GM18867 (cell line): ENCODE results near the gene BRD1.
"Not testable (repeated sequence)": the region's sequence is repeated elsewhere in the genome, so short reads cannot be mapped to it uniquely, and the experiment has no call there.

Experiments used
- ATAC-seq: cut with Tn5 transposase; IDR thresholded peaks from one replicate; pipeline ENCODE4 v1.9.1; 2021; ENCODE audit warnings: mild to moderate bottlenecking, moderate library complexity; ENCODE audit not compliant: unreplicated experiment

The BRD1 gene

GRCh38 chr22:49853981-49854831 lies 26.5 kb upstream of the BRD1 start:
- ATAC-seq, result peak; percentile 4

GRCh38 chr22:49852898-49853894 lies 25.5 kb upstream of the BRD1 start, which contains the start of gene ZBED4:
ZBED4 (plus strand) TSS chr22:49853844; CDS start chr22:49883663, 29,819 bp downstream.
- ATAC-seq, result peak; percentile 76

- not testable (repeated sequence) for ATAC-seq
Observed at GRCh38 chr22:49852568-49852897, 24.9 kb upstream of the BRD1 start.

GRCh38 chr22:49850959-49851802 lies 23.5 kb upstream of the BRD1 start:
- ATAC-seq, result no peak

- ATAC-seq, result no peak
Observed at GRCh38 chr22:49850021-49850911, 22.6 kb upstream of the BRD1 start.

- ATAC-seq, result no peak
Observed at GRCh38 chr22:49849161-49850020, 21.7 kb upstream of the BRD1 start.

GRCh38 chr22:49848690-49849160 lies 21.1 kb upstream of the BRD1 start:
- no peak for ATAC-seq

GRCh38 chr22:49847751-49848689 lies 20.3 kb upstream of the BRD1 start:
- ATAC-seq, result no peak

GRCh38 chr22:49845666-49846459 lies 18.2 kb upstream of the BRD1 start:
- ATAC-seq, result no peak

- ATAC-seq, result no peak
Observed at GRCh38 chr22:49845241-49845640, 17.6 kb upstream of the BRD1 start.

GRCh38 chr22:49838771-49839717 lies 11.4 kb upstream of the BRD1 start:
- no peak for ATAC-seq

- no peak for ATAC-seq
Observed at GRCh38 chr22:49833340-49834007, 5.8 kb upstream of the BRD1 start.

GRCh38 chr22:49829044-49829853 lies 1.6 kb upstream of the BRD1 start:
- ATAC-seq, result no peak

- ATAC-seq, result no peak
Observed at GRCh38 chr22:49828599-49828965, 909 bp upstream of the BRD1 start.
